Liver (tissue), 9 donors: ENCODE measurements around the gene CGRRF1. TPM values are rescaled to one million over a fixed set of nuclear protein-coding genes. Genes with fewer than 3 reads are reported as not detected.

ENCODE experiments used
- DNase-seq: peaks from one replicate; pipeline ENCODE4 v3.0.0-alpha.2; 2017; ENCODE audit warnings: low spot score
- H3K27ac ChIP-seq, 2 donors: one replicate each; pipeline ENCODE4 v1.7.0; 2013; ENCODE audit warnings: inconsistent platforms in 2 of 2, low read length in 2 of 2, control low read depth in 1 of 2, low read depth in 1 of 2, mild to moderate bottlenecking in 1 of 2
- H3K27me3 ChIP-seq, 4 donors: one replicate each; pipeline versions ENCODE4 v1.6.1 to v1.7.0; 2013; ENCODE audit warnings: low read length in 3 of 4, inconsistent platforms in 1 of 4, mild to moderate bottlenecking in 1 of 4, moderate library complexity in 1 of 4; ENCODE audit not compliant: control insufficient read depth in 4 of 4, insufficient read depth in 4 of 4
- H3K36me3 ChIP-seq, 4 donors: one replicate each; pipeline versions ENCODE4 v1.6.1 to v1.7.0; 2013; ENCODE audit warnings: low read length in 3 of 4, mild to moderate bottlenecking in 3 of 4, low read depth in 1 of 4, moderate library complexity in 1 of 4; ENCODE audit not compliant: control insufficient read depth in 4 of 4, insufficient read depth in 3 of 4
- H3K4me1 ChIP-seq, 4 donors: one replicate each; pipeline versions ENCODE4 v1.6.1 to v1.7.0; 2013; ENCODE audit warnings: low read length in 3 of 4, mild to moderate bottlenecking in 3 of 4, moderate library complexity in 1 of 4; ENCODE audit not compliant: control insufficient read depth in 4 of 4, insufficient read depth in 4 of 4
- H3K4me3 ChIP-seq, 3 donors: one replicate each; pipeline versions ENCODE4 v1.6.1 to v1.7.0; 2013; ENCODE audit warnings: low read length in 3 of 3, control low read depth in 1 of 3, low read depth in 1 of 3, mild to moderate bottlenecking in 1 of 3
- H3K9ac ChIP-seq, 2 donors: one replicate each; pipeline ENCODE4 v1.7.0; 2013; ENCODE audit warnings: low read length in 2 of 2, mild to moderate bottlenecking in 2 of 2, moderate library complexity in 2 of 2, control low read depth in 1 of 2, low read depth in 1 of 2
- H3K9me3 ChIP-seq, 4 donors: one replicate each; pipeline versions ENCODE4 v1.6.1 to v1.7.0; 2013; ENCODE audit warnings: low read length in 3 of 4; ENCODE audit not compliant: control insufficient read depth in 4 of 4
- EGR1 ChIP-seq, 2 donors: IDR thresholded peaks; 2 replicates each; pipeline ENCODE4 v1.6.1; 2016 to 2018; ENCODE audit warnings: antibody characterized with exemption in 2 of 2, low read depth in 2 of 2
- FOXA1 ChIP-seq: IDR thresholded peaks from 2 replicates; pipeline ENCODE4 v1.6.1; 2016; ENCODE audit warnings: antibody characterized with exemption
- FOXA2 ChIP-seq: IDR thresholded peaks from 2 replicates; pipeline ENCODE4 v1.6.1; 2016; ENCODE audit warnings: antibody characterized with exemption
- GABPA ChIP-seq, 2 donors: IDR thresholded peaks in 1 of 2; conservative IDR thresholded peaks in 1 of 2; 2 replicates each; pipeline ENCODE4 v1.6.1; 2016; ENCODE audit warnings: antibody characterized with exemption in 2 of 2, mild to moderate bottlenecking in 1 of 2, moderate library complexity in 1 of 2
- HNF4A ChIP-seq, 2 donors: conservative IDR thresholded peaks; 2 replicates each; pipeline ENCODE4 v1.6.1; 2016; ENCODE audit warnings: antibody characterized with exemption in 2 of 2, mild to moderate bottlenecking in 2 of 2
- HNF4G ChIP-seq: IDR thresholded peaks from 2 replicates; pipeline ENCODE4 v1.6.1; 2016; ENCODE audit warnings: antibody characterized with exemption
- JUND ChIP-seq, 2 donors: IDR thresholded peaks; 2 replicates each; pipeline ENCODE4 v1.6.1; 2016; ENCODE audit warnings: antibody characterized with exemption in 2 of 2
- NR2F2 ChIP-seq: IDR thresholded peaks from 2 replicates; pipeline ENCODE4 v1.6.1; 2016; ENCODE audit warnings: antibody characterized with exemption
- RAD21 ChIP-seq, 2 donors: IDR thresholded peaks; 2 replicates each; pipeline ENCODE4 v1.6.1; 2016; ENCODE audit warnings: antibody characterized with exemption in 2 of 2, mild to moderate bottlenecking in 2 of 2
- RXRA ChIP-seq, 2 donors: IDR thresholded peaks; 2 replicates each; pipeline ENCODE4 v1.6.1; 2017 to 2018; ENCODE audit warnings: antibody characterized with exemption in 2 of 2, mild to moderate bottlenecking in 1 of 2
- SP1 ChIP-seq: IDR thresholded peaks from 2 replicates; pipeline ENCODE4 v1.6.1; 2018; ENCODE audit warnings: antibody characterized with exemption, mild to moderate bottlenecking
- TAF1 ChIP-seq: conservative IDR thresholded peaks from 2 replicates; pipeline ENCODE4 v1.6.1; 2016; ENCODE audit warnings: antibody characterized with exemption, mild to moderate bottlenecking
- YY1 ChIP-seq: IDR thresholded peaks from 2 replicates; pipeline ENCODE4 v1.6.1; 2016; ENCODE audit warnings: antibody characterized with exemption, mild to moderate bottlenecking
- WGBS: extraction: QIAGEN DNeasy Blood & Tissue Kit; methylation state at CpG from one replicate; pipeline ENCODE4 v1.1.7; 2013; 5-methylcytosine and 5-hydroxymethylcytosine counted together
- polyA plus RNA-seq, 2 donors: library from polyadenylated mRNA; stranded (reverse) in 1 of 2; unstranded in 1 of 2; fragments of 200-250 nt in 1 of 2; fragments of >200 nt in 1 of 2; fragmentation: Nextera tagmentation in 1 of 2; extraction: Ambion mirVana in 1 of 2; gene quantifications; one replicate each; pipeline versions ENCODE4 v1.2.1 to v1.2.3, GENCODE V29; 2013 to 2015
- total RNA-seq, 2 donors: library from RNA; depleted of rRNA; stranded (reverse); fragments of >200 nt; gene quantifications; one replicate each; pipeline ENCODE4 v1.2.3, GENCODE V29; 2014
- TF ChIP-seq, protein P1 (sequence below): fragments of 150-350 bp; IDR thresholded peaks from 2 replicates; pipeline ENCODE4 v1.5.1; 2017; ENCODE audit warnings: improper control_type of control experiment, low read depth, low read length; ENCODE audit not compliant: missing input control
- TF ChIP-seq, protein P2 (sequence below): IDR thresholded peaks from 2 replicates; pipeline ENCODE4 v1.6.1; 2016; ENCODE audit warnings: antibody characterized with exemption
- TF ChIP-seq, protein P3 (sequence below): IDR thresholded peaks from 2 replicates; pipeline ENCODE4 v1.6.1; 2016; ENCODE audit warnings: antibody characterized with exemption, mild to moderate bottlenecking
- TF ChIP-seq, protein P4 (sequence below): IDR thresholded peaks from 2 replicates; pipeline ENCODE4 v1.6.1; 2016; ENCODE audit warnings: antibody characterized with exemption
- TF ChIP-seq, protein P5 (sequence below): IDR thresholded peaks from 2 replicates; pipeline ENCODE4 v1.6.1; 2016; ENCODE audit warnings: antibody characterized with exemption
- donor health status: healthy.
- donor health status: healthy.
- donor health status: healthy.
- donor health status: healthy.
- donor health status: healthy.

The CGRRF1 gene
- total and polyA plus RNA-seq, 4 donors, result 4.6 to 11.2 (median 5.0) TPM

DNA sequence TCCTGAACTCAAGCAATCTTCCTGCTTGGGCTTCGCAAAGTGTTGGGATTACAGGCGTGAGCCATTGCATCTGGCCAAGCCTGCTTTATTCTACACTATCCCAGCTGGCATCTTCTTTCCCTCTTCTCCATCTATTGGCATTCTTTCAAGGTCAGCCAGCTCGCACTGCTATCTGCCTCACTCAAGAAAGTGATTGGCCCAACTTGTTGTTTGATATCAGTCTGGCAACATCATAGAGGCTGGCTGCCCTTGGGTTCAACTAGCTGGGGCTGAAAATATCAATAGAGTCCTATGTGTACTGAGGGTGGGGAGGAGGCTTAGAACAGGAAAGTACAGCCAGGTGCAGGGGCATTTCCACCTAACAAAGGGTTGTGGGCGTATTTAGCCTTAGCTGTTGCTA lies 38.1 kb upstream of the CGRRF1 start:
- TF ChIP-seq FOXA2 (peak; percentile 4), EGR1 (IDR thresholded peaks at IDR 0.05; ENCODE audit: low read depth in 2 of 2) (no peak), HNF4A (conservative IDR thresholded peaks at IDR 0.05) (peak in 1 of 2 donors; percentile 36)
- H3K4me3 ChIP-seq, result no peak overlapping the region
- H3K4me1 ChIP-seq, result peaks cover 0 to 5% (median 0%) of the 10 kb centered on the region in 4 donors
- no peaks in the 10 kb centered on the region for H3K27me3 ChIP-seq
- no peak overlapping the region for H3K27ac ChIP-seq
- peaks cover 0 to 11% (median 3%) of the 10 kb centered on the region in 4 donors for H3K9me3 ChIP-seq
- no peak overlapping the region for H3K9ac ChIP-seq
- no peaks in the 10 kb centered on the region for H3K36me3 ChIP-seq
- no peak for DNase-seq
- 65% methylated on average over 4 of the region's 4 CpGs for WGBS

DNA sequence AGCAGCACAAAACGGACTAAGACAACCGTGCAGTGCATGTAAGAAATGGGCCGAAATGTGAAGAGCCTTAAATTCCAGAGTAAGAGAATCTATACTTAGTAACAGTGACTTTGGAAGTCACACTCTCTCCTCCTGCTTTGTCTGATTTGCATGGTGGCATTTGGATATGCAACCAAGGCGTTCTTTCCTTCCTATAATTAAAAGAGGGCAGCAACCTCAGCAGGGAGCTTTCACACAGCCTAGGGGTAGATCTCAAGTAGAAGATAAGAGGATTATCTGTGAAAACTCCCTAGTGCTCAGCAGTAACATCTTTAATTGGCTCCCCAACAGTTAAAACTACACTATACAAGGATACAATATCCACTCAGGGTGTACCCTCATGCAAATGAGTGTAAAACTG lies 37.4 kb upstream of the CGRRF1 start:
- Histone ChIP-seq H3K36me3 (peaks cover 0 to under 1% (median under 1%) of the 10 kb centered on the region in 4 donors), H3K27ac (no peak overlapping the region), H3K9ac (no peak overlapping the region), H3K4me3 (no peak overlapping the region), H3K4me1 (peaks cover 0 to 5% (median 0%) of the 10 kb centered on the region in 4 donors), H3K9me3 (peaks cover 0 to 4% (median 3%) of the 10 kb centered on the region in 4 donors), H3K27me3 (no peaks in the 10 kb centered on the region)
- WGBS, result 96% methylated on average over 4 of the region's 4 CpGs
- DNase-seq, result no peak
- TF ChIP-seq JUND (IDR thresholded peaks at IDR 0.05) (no peak), FOXA1 (no peak), HNF4G (no peak)

DNA sequence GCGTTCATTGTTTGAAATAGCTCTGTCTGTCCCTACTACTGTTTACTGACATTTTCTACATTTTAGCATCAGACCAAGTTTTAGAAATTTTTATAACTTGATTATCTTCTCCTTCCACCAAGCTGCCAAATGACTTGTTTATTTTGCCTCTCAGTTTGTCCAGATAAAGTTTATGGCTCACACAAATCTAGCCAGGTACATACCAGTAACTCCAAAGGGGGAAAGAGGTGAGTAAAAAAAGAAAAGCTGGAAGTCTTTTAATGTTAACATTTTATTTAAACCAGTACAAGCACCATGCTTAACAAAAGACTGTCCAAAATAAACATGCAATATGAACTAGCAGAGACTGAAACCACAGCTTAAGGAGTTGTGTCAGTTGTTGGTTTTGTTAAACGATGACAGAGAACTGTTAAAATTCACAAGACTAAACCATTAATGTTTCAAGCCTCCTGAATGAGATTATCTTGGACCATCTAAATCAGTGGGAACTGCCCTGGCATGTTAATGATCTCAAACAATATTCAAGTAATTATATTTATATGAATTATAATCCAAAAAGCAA lies 35.4 kb upstream of the CGRRF1 start:
- Histone ChIP-seq H3K4me1 (peaks cover 0 to 5% (median 0%) of the 10 kb centered on the region in 4 donors), H3K9me3 (no peaks in the 10 kb centered on the region), H3K27ac (no peak overlapping the region), H3K36me3 (peaks cover 0 to 8% (median 1%) of the 10 kb centered on the region in 4 donors), H3K9ac (no peak overlapping the region), H3K27me3 (no peaks in the 10 kb centered on the region), H3K4me3 (no peak overlapping the region)
- no peak for DNase-seq
- TF ChIP-seq, protein P1, sequence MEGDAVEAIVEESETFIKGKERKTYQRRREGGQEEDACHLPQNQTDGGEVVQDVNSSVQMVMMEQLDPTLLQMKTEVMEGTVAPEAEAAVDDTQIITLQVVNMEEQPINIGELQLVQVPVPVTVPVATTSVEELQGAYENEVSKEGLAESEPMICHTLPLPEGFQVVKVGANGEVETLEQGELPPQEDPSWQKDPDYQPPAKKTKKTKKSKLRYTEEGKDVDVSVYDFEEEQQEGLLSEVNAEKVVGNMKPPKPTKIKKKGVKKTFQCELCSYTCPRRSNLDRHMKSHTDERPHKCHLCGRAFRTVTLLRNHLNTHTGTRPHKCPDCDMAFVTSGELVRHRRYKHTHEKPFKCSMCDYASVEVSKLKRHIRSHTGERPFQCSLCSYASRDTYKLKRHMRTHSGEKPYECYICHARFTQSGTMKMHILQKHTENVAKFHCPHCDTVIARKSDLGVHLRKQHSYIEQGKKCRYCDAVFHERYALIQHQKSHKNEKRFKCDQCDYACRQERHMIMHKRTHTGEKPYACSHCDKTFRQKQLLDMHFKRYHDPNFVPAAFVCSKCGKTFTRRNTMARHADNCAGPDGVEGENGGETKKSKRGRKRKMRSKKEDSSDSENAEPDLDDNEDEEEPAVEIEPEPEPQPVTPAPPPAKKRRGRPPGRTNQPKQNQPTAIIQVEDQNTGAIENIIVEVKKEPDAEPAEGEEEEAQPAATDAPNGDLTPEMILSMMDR, result no peak
- TF ChIP-seq HNF4A (conservative IDR thresholded peaks at IDR 0.05) (no peak), JUND (IDR thresholded peaks at IDR 0.05) (no peak), HNF4G (no peak), RXRA (IDR thresholded peaks at IDR 0.05) (no peak), TAF1 (no peak), EGR1 (IDR thresholded peaks at IDR 0.05; ENCODE audit: low read depth in 2 of 2) (no peak), FOXA2 (no peak), GABPA (IDR thresholded peaks at IDR 0.05 in 1 of 2, conservative IDR thresholded peaks at IDR 0.05 in 1 of 2) (no peak), RAD21 (IDR thresholded peaks at IDR 0.05) (no peak), SP1 (no peak), FOXA1 (no peak), YY1 (no peak), NR2F2 (no peak)
- TF ChIP-seq, protein P2, sequence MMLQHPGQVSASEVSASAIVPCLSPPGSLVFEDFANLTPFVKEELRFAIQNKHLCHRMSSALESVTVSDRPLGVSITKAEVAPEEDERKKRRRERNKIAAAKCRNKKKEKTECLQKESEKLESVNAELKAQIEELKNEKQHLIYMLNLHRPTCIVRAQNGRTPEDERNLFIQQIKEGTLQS, result no peak
- TF ChIP-seq, protein P3, sequence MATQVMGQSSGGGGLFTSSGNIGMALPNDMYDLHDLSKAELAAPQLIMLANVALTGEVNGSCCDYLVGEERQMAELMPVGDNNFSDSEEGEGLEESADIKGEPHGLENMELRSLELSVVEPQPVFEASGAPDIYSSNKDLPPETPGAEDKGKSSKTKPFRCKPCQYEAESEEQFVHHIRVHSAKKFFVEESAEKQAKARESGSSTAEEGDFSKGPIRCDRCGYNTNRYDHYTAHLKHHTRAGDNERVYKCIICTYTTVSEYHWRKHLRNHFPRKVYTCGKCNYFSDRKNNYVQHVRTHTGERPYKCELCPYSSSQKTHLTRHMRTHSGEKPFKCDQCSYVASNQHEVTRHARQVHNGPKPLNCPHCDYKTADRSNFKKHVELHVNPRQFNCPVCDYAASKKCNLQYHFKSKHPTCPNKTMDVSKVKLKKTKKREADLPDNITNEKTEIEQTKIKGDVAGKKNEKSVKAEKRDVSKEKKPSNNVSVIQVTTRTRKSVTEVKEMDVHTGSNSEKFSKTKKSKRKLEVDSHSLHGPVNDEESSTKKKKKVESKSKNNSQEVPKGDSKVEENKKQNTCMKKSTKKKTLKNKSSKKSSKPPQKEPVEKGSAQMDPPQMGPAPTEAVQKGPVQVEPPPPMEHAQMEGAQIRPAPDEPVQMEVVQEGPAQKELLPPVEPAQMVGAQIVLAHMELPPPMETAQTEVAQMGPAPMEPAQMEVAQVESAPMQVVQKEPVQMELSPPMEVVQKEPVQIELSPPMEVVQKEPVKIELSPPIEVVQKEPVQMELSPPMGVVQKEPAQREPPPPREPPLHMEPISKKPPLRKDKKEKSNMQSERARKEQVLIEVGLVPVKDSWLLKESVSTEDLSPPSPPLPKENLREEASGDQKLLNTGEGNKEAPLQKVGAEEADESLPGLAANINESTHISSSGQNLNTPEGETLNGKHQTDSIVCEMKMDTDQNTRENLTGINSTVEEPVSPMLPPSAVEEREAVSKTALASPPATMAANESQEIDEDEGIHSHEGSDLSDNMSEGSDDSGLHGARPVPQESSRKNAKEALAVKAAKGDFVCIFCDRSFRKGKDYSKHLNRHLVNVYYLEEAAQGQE, result no peak
- TF ChIP-seq, protein P4, sequence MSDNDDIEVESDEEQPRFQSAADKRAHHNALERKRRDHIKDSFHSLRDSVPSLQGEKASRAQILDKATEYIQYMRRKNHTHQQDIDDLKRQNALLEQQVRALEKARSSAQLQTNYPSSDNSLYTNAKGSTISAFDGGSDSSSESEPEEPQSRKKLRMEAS, result no peak
- TF ChIP-seq, protein P5, sequence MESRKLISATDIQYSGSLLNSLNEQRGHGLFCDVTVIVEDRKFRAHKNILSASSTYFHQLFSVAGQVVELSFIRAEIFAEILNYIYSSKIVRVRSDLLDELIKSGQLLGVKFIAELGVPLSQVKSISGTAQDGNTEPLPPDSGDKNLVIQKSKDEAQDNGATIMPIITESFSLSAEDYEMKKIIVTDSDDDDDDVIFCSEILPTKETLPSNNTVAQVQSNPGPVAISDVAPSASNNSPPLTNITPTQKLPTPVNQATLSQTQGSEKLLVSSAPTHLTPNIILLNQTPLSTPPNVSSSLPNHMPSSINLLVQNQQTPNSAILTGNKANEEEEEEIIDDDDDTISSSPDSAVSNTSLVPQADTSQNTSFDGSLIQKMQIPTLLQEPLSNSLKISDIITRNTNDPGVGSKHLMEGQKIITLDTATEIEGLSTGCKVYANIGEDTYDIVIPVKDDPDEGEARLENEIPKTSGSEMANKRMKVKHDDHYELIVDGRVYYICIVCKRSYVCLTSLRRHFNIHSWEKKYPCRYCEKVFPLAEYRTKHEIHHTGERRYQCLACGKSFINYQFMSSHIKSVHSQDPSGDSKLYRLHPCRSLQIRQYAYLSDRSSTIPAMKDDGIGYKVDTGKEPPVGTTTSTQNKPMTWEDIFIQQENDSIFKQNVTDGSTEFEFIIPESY, result no peak
- WGBS, result 68% methylated on average over 2 of the region's 2 CpGs
